HepG2 (cell line): ENCODE data around the gene FOLR2. TPM values are rescaled to one million over a fixed set of nuclear protein-coding genes. Genes with fewer than 3 reads are reported as not detected.

ENCODE experiments used
- ATAC-seq: fragments of 200-7000 bp; cut with Tn5 transposase; 3 replicates; pipeline ENCODE4 v1.9.1; 2020; ENCODE audit warnings: mild to moderate bottlenecking, moderate library complexity
- BruUV-seq: library from RNA; stranded (reverse); fragments of 400-500 nt; replicated peaks from 2 replicates; lab custom pipeline; 2021; lab: Mats Ljungman, UMichigan
- CTCF ChIA-PET: fragments of 300-600 bp; formaldehyde crosslinking; extraction: SDS; loops from one replicate; lab custom pipeline; 2021; ENCODE audit warnings: low total read pairs, inconsistent platforms, low intra/inter-chr PET ratio; lab: Yijun Ruan, JAX
- POLR2A ChIA-PET: fragments of 350-600 bp; sonication (Branson Sonifier 250); formaldehyde crosslinking; loops from one replicate; lab custom pipeline; 2020; ENCODE audit warnings: antibody characterized with exemption, inconsistent platforms; lab: Yijun Ruan, JAX
- DNase-seq: peaks from one replicate; pipeline ENCODE4 v3.0.0-alpha.2; 2015; ENCODE audit warnings: low spot score
- FAIRE-seq: peaks from 3 replicates; lab custom pipeline; 2011; peaks lifted over from hg19 to GRCh38; lab: Jason Lieb, UNC
- H2AFZ ChIP-seq: one replicate; pipeline ENCODE4 v1.6.1; 2011; ENCODE audit warnings: low read length, inconsistent platforms
- H3K27ac ChIP-seq: fragments of 300-600 bp; 3 replicates; pipeline ENCODE4 v1.8.0; 2011; ENCODE audit warnings: mixed run types, mild to moderate bottlenecking, mixed read lengths, low read length, inconsistent platforms; ENCODE audit not compliant: insufficient read depth; ENCODE audit errors: extremely low read length
- H3K27me3 ChIP-seq, 2 experiments: fragments of 200-600 bp in 1 of 2; 2 replicates in 1 of 2; 3 replicates in 1 of 2; pipeline versions ENCODE4 v1.6.0 to v1.8.0; 2011; ENCODE audit warnings: low read length in 2 of 2, mild to moderate bottlenecking in 2 of 2, moderate library complexity in 2 of 2, inconsistent platforms in 1 of 2; ENCODE audit not compliant: insufficient read depth in 2 of 2, control insufficient read depth in 1 of 2
- H3K36me3 ChIP-seq, 2 experiments: fragments of 200-600 bp in 1 of 2; replicated peaks in 1 of 2; 2 replicates in 1 of 2; 3 replicates in 1 of 2; pipeline versions ENCODE4 v1.5.1 to v1.8.0; 2011; ENCODE audit warnings: low read length in 2 of 2, inconsistent platforms in 1 of 2; ENCODE audit not compliant: insufficient read depth in 2 of 2, control insufficient read depth in 1 of 2
- H3K4me1 ChIP-seq: 2 replicates; pipeline ENCODE4 v1.5.1; 2012; ENCODE audit warnings: low read length, inconsistent platforms; ENCODE audit not compliant: insufficient read depth
- H3K4me2 ChIP-seq: 2 replicates; pipeline ENCODE4 v1.6.0; 2011; ENCODE audit warnings: low read depth, low read length, inconsistent platforms
- H3K4me3 ChIP-seq, 3 experiments: fragments of 200-600 bp in 1 of 3; sonication (generic), shearing (Covaris generic) in 1 of 3; replicated peaks in 1 of 3; 2 replicates each; pipeline ENCODE4 v1.5.1; 2011 to 2016; ENCODE audit warnings: low read length in 3 of 3, inconsistent platforms in 2 of 3, low read depth in 2 of 3, mild to moderate bottlenecking in 2 of 3, control low read depth in 1 of 3, mixed read lengths in 1 of 3; ENCODE audit not compliant: insufficient read depth in 1 of 3
- H3K79me2 ChIP-seq: one replicate; pipeline ENCODE4 v1.6.1; 2011; ENCODE audit warnings: low read length, inconsistent platforms; ENCODE audit not compliant: insufficient read depth
- H3K9ac ChIP-seq: 2 replicates; pipeline ENCODE4 v1.6.0; 2011; ENCODE audit warnings: mild to moderate bottlenecking, low read depth, low read length, inconsistent platforms; ENCODE audit not compliant: insufficient read depth
- H3K9me3 ChIP-seq: 2 replicates; pipeline ENCODE4 v1.5.1; 2012; ENCODE audit warnings: mild to moderate bottlenecking, low read length
- H4K20me1 ChIP-seq: 2 replicates; pipeline ENCODE4 v1.6.0; 2011; ENCODE audit warnings: inconsistent platforms, mild to moderate bottlenecking, low read length, moderate library complexity; ENCODE audit not compliant: insufficient read depth
- AGO2 ChIP-seq: fragments of 200-400 bp; formaldehyde crosslinking; optimal IDR thresholded peaks from 2 replicates; pipeline ENCODE3; 2017; ENCODE audit warnings: mild to moderate bottlenecking, low read depth, low read length, moderate library complexity
- CSRNP1 ChIP-seq: sonication (generic); formaldehyde crosslinking; IDR thresholded peaks from 2 replicates; pipeline ENCODE4 v1.8.1; 2023; ENCODE audit warnings: mild to moderate bottlenecking, missing genetic modification reagents
- ETV5 ChIP-seq: IDR thresholded peaks from 2 replicates; pipeline ENCODE4 v1.6.1; 2018; ENCODE audit warnings: missing biosample characterization, missing genetic modification reagents, inconsistent platforms, borderline replicate concordance
- RARA ChIP-seq: IDR thresholded peaks from 2 replicates; pipeline ENCODE4 v1.6.1; 2016; ENCODE audit warnings: missing genetic modification reagents, missing compliant biosample characterization
- RBFOX2 ChIP-seq: fragments of 200-400 bp; formaldehyde crosslinking; IDR thresholded peaks from 2 replicates; pipeline ENCODE4 v1.6.1; 2017; ENCODE audit warnings: low read depth, mild to moderate bottlenecking, low read length
- SP140L ChIP-seq: sonication (generic); formaldehyde crosslinking; IDR thresholded peaks from 2 replicates; pipeline ENCODE4 v1.4.0; 2020; ENCODE audit warnings: missing genetic modification reagents, borderline replicate concordance
- STAT6 ChIP-seq: sonication (generic); formaldehyde crosslinking; IDR thresholded peaks from 2 replicates; pipeline ENCODE4 v1.4.0; 2020; ENCODE audit warnings: missing genetic modification reagents, mild to moderate bottlenecking, borderline replicate concordance
- YEATS4 ChIP-seq: sonication (generic); formaldehyde crosslinking; IDR thresholded peaks from 2 replicates; pipeline ENCODE4 v1.4.0; 2020; ENCODE audit warnings: missing genetic modification reagents, borderline replicate concordance
- ZNF432 ChIP-seq: sonication (generic); formaldehyde crosslinking; IDR thresholded peaks from 2 replicates; pipeline ENCODE4 v1.5.0; 2020; ENCODE audit warnings: missing genetic modification reagents, mild to moderate bottlenecking, borderline replicate concordance
- WGBS: methylation state at CpG from one replicate; pipeline ENCODE4 v1.1.6; 2017; ENCODE audit warnings: low lambda C conversion rate; 5-methylcytosine and 5-hydroxymethylcytosine counted together
- in situ Hi-C: cut with HindIII; loops from 2 replicates; pipeline ENCODE4 v1.10.0; 2017; ENCODE audit warnings: low pct_unique_long_range_greater_than_20kb; ENCODE audit not compliant: extremely low pct_ligation_motif_present
- intact Hi-C: fragments of 100-400 bp; cut with micrococcal nuclease; formaldehyde crosslinking; loops from one replicate; pipeline ENCODE4 v1.10.0; 2022; ENCODE audit not compliant: unreplicated experiment
- polyA plus RNA-seq, 8 experiments: library from polyadenylated mRNA; depleted of rRNA in 3 of 8; stranded (reverse) in 7 of 8; unstranded in 1 of 8; fragments of >200 nt; fragmentation: Illumina TruSeq in 4 of 8; extraction: Trizol in 4 of 8; gene quantifications; 2 replicates each; pipeline versions ENCODE4 v1.2.1 to v1.2.3, GENCODE V29; 2011 to 2016; ENCODE audit warnings: low read depth in 4 of 8, missing spikeins in 1 of 8, mixed read lengths in 1 of 8; ENCODE audit not compliant: insufficient read depth in 1 of 8
- total RNA-seq, 5 experiments: library from RNA; depleted of rRNA; stranded (reverse); fragments of >200 nt; fragmentation: Illumina TruSeq; extraction: Trizol; gene quantifications; 2 replicates each; pipeline ENCODE4 v1.2.3, GENCODE V29; 2016; ENCODE audit warnings: low read depth in 1 of 5
- TF ChIP-seq, protein P1 (sequence below): sonication (generic); formaldehyde crosslinking; IDR thresholded peaks from 2 replicates; pipeline ENCODE4 v1.8.1; 2022; ENCODE audit warnings: low read depth, mild to moderate bottlenecking, missing genetic modification reagents

Gene FOLR2
- total and polyA plus RNA-seq, 2 of the 13 experiments (the other 11 are each of a cell fraction or from before 2014, with no cell fraction given): 0.09 TPM; not detected in 1

DNA sequence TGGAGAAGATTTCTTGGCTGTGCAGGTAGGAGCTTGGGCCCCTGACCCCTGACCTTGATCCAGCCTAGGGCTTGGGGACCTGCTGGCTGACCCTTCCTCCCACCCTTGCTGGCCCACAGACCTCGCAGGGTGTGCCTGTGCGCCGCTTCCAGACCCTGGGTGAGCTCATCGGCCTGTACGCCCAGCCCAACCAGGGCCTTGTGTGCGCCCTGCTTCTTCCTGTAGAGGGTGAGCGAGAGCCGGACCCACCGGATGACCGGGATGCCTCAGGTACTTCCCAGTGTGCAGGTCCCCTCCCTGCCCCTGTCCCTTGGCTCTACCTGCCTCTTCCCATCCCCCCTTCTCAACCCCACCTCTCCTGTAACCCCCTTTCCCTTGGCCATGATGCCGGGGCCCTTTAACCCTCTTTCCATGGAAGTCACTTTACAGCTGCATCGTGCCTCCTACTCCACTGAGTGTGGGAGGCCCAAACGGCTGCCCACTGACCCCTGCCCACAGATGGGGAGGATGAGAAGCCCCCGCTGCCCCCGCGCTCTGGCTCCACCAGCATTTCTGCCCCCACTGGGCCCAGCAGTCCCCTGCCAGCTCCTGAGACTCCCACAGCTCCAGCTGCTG is 11.7 kb downstream of the FOLR2 start:
- BruUV-seq: no TSS peak
- Histone ChIP-seq H3K36me3 (peaks cover 14 to 40% of the 10 kb centered on the region in 2 experiments; a peak in 4 of 5 replicates), H2AFZ (no peak overlapping the region), H3K4me3 (no peak overlapping the region), H3K9me3 (no peaks in the 10 kb centered on the region), H3K4me1 (peaks cover 17% of the 10 kb centered on the region), H3K79me2 (peaks cover 7% of the 10 kb centered on the region), H3K27ac (no peak overlapping the region), H3K27me3 (no peaks in the 10 kb centered on the region; a peak in 1 of 5 replicates), H4K20me1 (no peaks in the 10 kb centered on the region), H3K4me2 (no peak overlapping the region), H3K9ac (no peak overlapping the region)
- ChIA-PET POLR2A (no interaction called here), CTCF (no interaction called here)
- 95% methylated on average over 7 of the region's 16 CpGs for WGBS
- intact Hi-C loops (no loop called here), in situ Hi-C loops (no loop called here)
- no peak for TF ChIP-seq ZNF432 (CRISPR knock-in tag)
- TF ChIP-seq RBFOX2: 0 out of 2 replicates have a peak, but pooled peaks have one; percentile 34
- peak; percentile 26 for TF ChIP-seq AGO2
- FAIRE-seq (no peak), ATAC-seq (no peak), DNase-seq (no peak)

DNA sequence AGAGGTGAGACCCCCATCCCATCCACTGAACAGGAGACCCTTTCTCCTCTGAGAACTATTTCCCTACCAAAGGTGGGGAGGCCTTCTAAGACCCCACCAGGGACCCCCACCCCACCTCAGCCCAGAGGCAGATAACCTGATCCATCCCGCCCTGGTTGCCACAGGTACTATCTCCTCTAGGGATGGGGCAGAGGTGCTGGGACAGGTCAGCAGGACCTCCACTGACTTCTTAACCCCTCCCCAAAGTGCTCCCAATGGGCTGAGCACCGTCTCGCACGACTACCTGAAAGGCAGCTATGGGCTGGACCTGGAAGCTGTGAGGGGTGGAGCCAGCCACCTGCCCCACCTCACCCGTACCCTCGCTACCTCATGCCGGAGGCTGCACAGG is 12.2 kb downstream of the FOLR2 start:
- 96% methylated on average over 3 of the region's 7 CpGs for WGBS
- Histone ChIP-seq H3K79me2 (peaks cover 7% of the 10 kb centered on the region), H4K20me1 (no peaks in the 10 kb centered on the region), H3K9ac (no peak overlapping the region), H3K27me3 (no peaks in the 10 kb centered on the region; a peak in 1 of 5 replicates), H3K9me3 (no peaks in the 10 kb centered on the region), H2AFZ (no peak overlapping the region), H3K4me2 (no peak overlapping the region), H3K4me3 (no peak overlapping the region), H3K27ac (no peak overlapping the region), H3K36me3 (peaks cover 15 to 45% of the 10 kb centered on the region in 2 experiments; a peak in 4 of 5 replicates), H3K4me1 (peaks cover 17% of the 10 kb centered on the region)
- CTCF ChIA-PET: no interaction called here
- ATAC-seq (no peak), DNase-seq (no peak), FAIRE-seq (no peak)
- POLR2A ChIA-PET: no interaction called here
- no TSS peak for BruUV-seq
- in situ Hi-C loops (no loop called here), intact Hi-C loops (no loop called here)
- TF ChIP-seq CSRNP1: no peak
- no peak for TF ChIP-seq RARA
- TF ChIP-seq, protein P1, sequence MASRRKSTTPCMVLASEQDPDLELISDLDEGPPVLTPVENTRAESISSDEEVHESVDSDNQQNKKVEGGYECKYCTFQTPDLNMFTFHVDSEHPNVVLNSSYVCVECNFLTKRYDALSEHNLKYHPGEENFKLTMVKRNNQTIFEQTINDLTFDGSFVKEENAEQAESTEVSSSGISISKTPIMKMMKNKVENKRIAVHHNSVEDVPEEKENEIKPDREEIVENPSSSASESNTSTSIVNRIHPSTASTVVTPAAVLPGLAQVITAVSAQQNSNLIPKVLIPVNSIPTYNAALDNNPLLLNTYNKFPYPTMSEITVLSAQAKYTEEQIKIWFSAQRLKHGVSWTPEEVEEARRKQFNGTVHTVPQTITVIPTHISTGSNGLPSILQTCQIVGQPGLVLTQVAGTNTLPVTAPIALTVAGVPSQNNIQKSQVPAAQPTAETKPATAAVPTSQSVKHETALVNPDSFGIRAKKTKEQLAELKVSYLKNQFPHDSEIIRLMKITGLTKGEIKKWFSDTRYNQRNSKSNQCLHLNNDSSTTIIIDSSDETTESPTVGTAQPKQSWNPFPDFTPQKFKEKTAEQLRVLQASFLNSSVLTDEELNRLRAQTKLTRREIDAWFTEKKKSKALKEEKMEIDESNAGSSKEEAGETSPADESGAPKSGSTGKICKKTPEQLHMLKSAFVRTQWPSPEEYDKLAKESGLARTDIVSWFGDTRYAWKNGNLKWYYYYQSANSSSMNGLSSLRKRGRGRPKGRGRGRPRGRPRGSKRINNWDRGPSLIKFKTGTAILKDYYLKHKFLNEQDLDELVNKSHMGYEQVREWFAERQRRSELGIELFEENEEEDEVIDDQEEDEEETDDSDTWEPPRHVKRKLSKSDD: no peak
- TF ChIP-seq YEATS4: no peak
- no peak for TF ChIP-seq ETV5 (CRISPR knock-in tag)
- TF ChIP-seq STAT6: no peak
- TF ChIP-seq SP140L (CRISPR knock-in tag): no peak
